ENCODE measurements around the gene TACC2.

Gene TACC2

DNA sequence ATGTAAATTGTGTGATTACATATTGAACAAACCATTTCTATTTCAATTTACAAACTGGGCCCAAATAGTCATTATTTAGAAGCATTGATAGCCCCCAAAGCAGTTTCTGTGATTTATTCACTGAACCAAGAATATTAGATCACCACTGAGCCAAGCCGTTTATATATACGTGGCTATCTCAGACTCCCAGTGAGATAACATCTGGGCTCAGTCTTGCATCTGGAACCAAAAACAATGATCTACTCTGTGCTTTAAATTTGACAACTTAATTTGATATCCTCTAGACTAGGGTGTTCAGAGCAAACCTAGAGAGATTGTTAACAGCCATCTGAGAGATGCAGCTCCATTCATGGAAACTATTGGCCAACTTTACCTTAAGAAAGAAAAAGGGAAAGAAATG lies 240.7 kb downstream of the TACC2 start:
- Histone ChIP-seq H3K9ac (ENCODE audit: low read length) (no peak overlapping the region), H3K27me3 (ENCODE audit: control insufficient read depth, insufficient read depth, low read length) (no peaks in the 10 kb centered on the region), H3K9me3 (ENCODE audit: control insufficient read depth, low read length) (no peaks in the 10 kb centered on the region), H3K4me3 (ENCODE audit: low read length) (no peak overlapping the region), H3K4me1 (ENCODE audit: control insufficient read depth, insufficient read depth, low read length) (no peaks in the 10 kb centered on the region), H3K36me3 (ENCODE audit: control insufficient read depth, insufficient read depth, low read length) (peaks cover 9% of the 10 kb centered on the region)

DNA sequence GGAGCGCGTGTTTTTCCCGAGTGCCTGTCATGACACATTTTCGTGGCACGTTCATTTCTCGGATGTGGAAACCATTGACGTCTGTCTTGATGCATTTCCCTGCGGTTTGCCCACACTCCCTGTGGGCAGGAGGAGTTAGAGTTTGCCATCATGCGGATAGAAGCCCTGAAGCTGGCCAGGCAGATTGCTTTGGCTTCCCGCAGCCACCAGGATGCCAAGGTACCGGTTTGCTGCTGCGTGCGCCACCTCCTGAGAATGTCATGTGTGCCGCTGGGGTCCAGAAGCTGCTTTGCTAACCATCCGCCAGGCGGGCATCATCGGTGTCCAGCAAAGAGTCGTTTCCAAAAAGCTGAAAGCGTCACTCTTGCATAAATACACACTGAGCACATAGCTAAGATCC lies 241.3 kb downstream of the TACC2 start:
- Histone ChIP-seq H3K9me3 (ENCODE audit: control insufficient read depth, low read length) (no peaks in the 10 kb centered on the region), H3K9ac (ENCODE audit: low read length) (no peak overlapping the region), H3K4me1 (ENCODE audit: control insufficient read depth, insufficient read depth, low read length) (no peaks in the 10 kb centered on the region), H3K36me3 (ENCODE audit: control insufficient read depth, insufficient read depth, low read length) (peaks cover 7% of the 10 kb centered on the region), H3K27me3 (ENCODE audit: control insufficient read depth, insufficient read depth, low read length) (no peaks in the 10 kb centered on the region), H3K4me3 (ENCODE audit: low read length) (no peak overlapping the region)

DNA sequence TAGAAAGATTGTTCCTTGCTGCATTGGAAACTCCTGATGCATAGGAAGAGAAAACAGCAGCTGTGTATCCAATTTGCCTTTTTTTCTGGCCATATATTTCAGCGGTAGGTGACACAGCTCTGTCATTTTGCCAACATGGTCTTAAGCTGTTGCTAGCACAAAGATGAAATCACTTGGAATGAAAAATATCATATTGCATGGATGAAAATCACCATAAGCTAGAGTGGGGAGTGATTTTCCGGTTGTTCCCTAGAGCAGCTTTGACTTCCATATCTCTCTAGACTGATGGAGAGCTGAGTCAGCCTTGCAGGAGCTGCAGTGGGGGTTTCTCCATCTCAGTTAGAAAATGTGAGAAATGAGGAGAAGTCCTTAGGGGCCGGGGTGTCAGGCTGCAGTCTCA lies 243.8 kb downstream of the TACC2 start:
- H3K9ac ChIP-seq (ENCODE audit: low read length): no peak overlapping the region
- H3K27me3 ChIP-seq (ENCODE audit: control insufficient read depth, insufficient read depth, low read length): no peaks in the 10 kb centered on the region
- H3K4me3 ChIP-seq (ENCODE audit: low read length): no peak overlapping the region
- no peaks in the 10 kb centered on the region for H3K9me3 ChIP-seq (ENCODE audit: control insufficient read depth, low read length)
- peaks cover 9% of the 10 kb centered on the region for H3K36me3 ChIP-seq (ENCODE audit: control insufficient read depth, insufficient read depth, low read length)
- no peaks in the 10 kb centered on the region for H3K4me1 ChIP-seq (ENCODE audit: control insufficient read depth, insufficient read depth, low read length)

DNA sequence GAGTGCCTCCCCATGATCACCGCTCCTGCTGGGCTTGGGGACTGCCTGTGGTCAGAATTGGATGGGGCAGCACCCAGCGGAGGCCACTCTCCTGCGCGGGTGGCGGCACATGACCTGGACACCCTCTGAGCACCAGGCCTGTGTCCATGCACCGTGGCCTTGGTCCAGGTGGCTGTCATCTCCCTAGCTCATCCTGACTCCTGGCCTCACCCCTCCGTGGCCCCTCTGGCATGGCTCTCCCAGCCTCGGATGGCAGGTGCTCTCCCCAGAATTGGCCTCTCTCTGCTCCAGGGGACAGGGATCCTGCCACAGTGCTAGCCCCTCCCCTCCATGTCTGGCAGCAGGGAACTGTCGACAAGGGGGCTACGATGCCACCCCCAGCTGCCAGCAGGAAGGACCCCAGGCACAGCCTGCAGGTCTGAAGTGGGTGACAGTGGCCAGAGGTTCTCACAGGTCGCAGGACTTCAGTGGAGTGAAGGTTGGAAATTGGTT lies 244.9 kb downstream of the TACC2 start:
- peaks cover 5% of the 10 kb centered on the region for H3K36me3 ChIP-seq (ENCODE audit: control insufficient read depth, insufficient read depth, low read length)
- H3K4me1 ChIP-seq (ENCODE audit: control insufficient read depth, insufficient read depth, low read length): no peaks in the 10 kb centered on the region
- H3K9ac ChIP-seq (ENCODE audit: low read length): no peak overlapping the region
- H3K9me3 ChIP-seq (ENCODE audit: control insufficient read depth, low read length): no peaks in the 10 kb centered on the region
- no peak overlapping the region for H3K4me3 ChIP-seq (ENCODE audit: low read length)
- no peaks in the 10 kb centered on the region for H3K27me3 ChIP-seq (ENCODE audit: control insufficient read depth, insufficient read depth, low read length)

DNA sequence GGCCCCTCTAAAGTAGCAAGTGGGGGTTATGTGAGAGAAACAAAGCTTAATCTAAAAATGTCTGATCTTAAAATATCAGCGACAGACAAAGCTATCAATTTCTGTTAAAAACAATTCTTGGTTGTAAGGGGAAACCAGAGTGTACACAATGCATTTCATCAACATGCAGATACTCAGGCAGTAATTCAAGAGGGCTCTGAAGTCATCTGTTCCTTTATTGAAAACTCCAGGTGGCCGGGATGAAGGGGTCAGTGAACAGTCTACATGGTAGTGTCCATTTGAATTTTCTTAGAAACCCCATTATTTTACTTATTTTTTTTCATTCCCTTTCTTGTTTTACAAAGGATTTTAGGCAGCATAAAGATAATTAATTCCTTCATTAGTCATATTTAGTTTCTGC lies 245.5 kb downstream of the TACC2 start:
- no peaks in the 10 kb centered on the region for H3K27me3 ChIP-seq (ENCODE audit: control insufficient read depth, insufficient read depth, low read length)
- H3K9ac ChIP-seq (ENCODE audit: low read length): no peak overlapping the region
- peaks cover 5% of the 10 kb centered on the region for H3K36me3 ChIP-seq (ENCODE audit: control insufficient read depth, insufficient read depth, low read length)
- no peak overlapping the region for H3K4me3 ChIP-seq (ENCODE audit: low read length)
- no peaks in the 10 kb centered on the region for H3K4me1 ChIP-seq (ENCODE audit: control insufficient read depth, insufficient read depth, low read length)
- no peaks in the 10 kb centered on the region for H3K9me3 ChIP-seq (ENCODE audit: control insufficient read depth, low read length)

DNA sequence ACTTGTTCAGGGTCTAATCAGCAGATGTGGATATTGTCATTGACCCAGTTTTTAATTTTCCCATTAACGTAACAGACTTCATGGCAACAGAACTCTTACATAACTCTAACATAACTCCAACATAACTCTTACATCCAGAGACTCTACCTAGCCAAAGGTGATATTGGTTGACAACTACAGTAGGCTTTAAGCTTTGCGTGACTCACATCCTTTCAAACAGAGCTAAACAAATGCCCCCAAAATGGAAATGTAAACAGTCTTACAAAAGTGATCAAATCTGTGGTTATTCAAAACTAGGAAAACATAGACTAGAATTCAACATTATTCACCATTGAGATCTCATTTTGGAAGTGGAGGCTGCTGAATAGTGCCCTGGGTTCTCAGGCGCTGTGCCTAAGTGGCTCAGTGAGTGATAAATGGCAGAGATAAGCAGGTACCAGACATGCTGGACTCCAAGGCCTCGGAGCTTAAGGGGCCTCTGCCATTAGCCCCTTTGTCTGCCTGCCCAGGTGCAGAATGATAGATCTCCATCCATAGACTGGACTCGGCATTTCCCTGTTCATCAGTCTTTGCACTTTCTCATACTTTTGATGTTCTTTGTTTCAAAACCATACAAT lies 247.8 kb downstream of the TACC2 start:
- H3K27me3 ChIP-seq (ENCODE audit: control insufficient read depth, insufficient read depth, low read length): no peaks in the 10 kb centered on the region
- no peak overlapping the region for H3K4me3 ChIP-seq (ENCODE audit: low read length)
- no peaks in the 10 kb centered on the region for H3K4me1 ChIP-seq (ENCODE audit: control insufficient read depth, insufficient read depth, low read length)
- H3K36me3 ChIP-seq (ENCODE audit: control insufficient read depth, insufficient read depth, low read length): peaks cover 5% of the 10 kb centered on the region
- no peak overlapping the region for H3K9ac ChIP-seq (ENCODE audit: low read length)
- H3K9me3 ChIP-seq (ENCODE audit: control insufficient read depth, low read length): no peaks in the 10 kb centered on the region

DNA sequence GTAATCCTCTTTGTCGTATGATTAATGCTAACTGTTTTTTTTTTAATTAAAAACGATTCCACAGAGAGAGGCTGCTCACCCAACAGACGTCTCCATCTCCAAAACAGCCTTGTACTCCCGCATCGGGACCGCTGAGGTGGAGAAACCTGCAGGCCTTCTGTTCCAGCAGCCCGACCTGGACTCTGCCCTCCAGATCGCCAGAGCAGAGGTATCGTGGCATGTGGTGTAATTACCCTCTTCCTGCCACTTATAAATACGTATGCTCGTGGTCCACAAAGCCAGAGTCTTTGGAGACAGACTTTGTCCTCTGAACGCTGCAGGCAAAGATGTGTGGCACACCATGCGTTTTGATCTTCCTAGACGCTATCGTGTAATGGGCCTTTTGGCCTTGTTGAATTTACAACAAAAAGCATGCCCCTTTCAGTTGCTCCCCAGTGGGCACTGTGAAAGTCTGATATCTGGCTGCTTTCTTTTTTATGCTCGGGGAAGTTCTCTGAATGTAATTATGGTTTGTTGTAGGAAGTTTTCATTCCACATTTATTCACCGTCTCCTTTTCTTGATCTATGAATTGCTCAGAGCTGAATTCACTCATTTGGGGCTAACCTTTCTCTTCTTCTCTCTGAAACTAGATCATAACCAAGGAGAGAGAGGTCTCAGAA lies 248.5 kb downstream of the TACC2 start:
- H3K36me3 ChIP-seq (ENCODE audit: control insufficient read depth, insufficient read depth, low read length): peaks cover 5% of the 10 kb centered on the region
- no peaks in the 10 kb centered on the region for H3K27me3 ChIP-seq (ENCODE audit: control insufficient read depth, insufficient read depth, low read length)
- no peak overlapping the region for H3K9ac ChIP-seq (ENCODE audit: low read length)
- no peak overlapping the region for H3K4me3 ChIP-seq (ENCODE audit: low read length)
- no peaks in the 10 kb centered on the region for H3K4me1 ChIP-seq (ENCODE audit: control insufficient read depth, insufficient read depth, low read length)
- H3K9me3 ChIP-seq (ENCODE audit: control insufficient read depth, low read length): no peaks in the 10 kb centered on the region

DNA sequence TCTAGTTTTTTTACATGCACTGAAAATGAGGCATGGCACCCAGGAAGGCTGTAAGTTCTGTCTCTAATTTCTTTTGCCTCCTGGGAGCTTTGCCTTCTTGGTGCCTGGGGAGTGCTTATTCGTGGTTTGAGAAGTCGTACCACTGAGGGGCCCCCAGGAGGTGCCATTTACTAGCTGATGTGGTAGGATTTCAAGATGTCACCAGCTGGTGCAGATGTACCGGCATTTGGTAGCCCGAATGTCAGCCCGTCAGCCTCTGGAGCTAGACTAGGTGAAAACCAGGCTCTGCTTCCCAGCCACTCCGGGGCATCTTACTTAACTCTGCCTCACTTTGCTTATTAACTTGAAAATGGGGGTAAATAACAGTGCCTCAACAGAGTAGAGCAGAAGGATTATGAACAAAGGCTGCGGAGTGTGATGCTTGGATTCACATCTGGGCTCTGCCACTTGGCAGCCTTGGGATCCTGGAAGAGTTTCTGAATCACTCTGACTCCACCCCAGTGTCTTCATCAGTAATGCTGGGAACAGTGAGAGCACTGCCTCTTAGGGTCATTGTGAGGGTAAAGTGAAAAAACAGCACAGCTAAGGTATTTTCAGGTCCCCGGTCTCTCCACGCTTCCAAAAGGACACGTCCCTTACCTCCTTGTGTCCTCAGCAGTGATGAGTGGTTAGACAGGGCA lies 250.8 kb downstream of the TACC2 start:
- H3K4me3 ChIP-seq (ENCODE audit: low read length): no peak overlapping the region
- H3K27me3 ChIP-seq (ENCODE audit: control insufficient read depth, insufficient read depth, low read length): no peaks in the 10 kb centered on the region
- H3K9me3 ChIP-seq (ENCODE audit: control insufficient read depth, low read length): no peaks in the 10 kb centered on the region
- H3K4me1 ChIP-seq (ENCODE audit: control insufficient read depth, insufficient read depth, low read length): no peaks in the 10 kb centered on the region
- H3K9ac ChIP-seq (ENCODE audit: low read length): no peak overlapping the region
- H3K36me3 ChIP-seq (ENCODE audit: control insufficient read depth, insufficient read depth, low read length): peaks cover 5% of the 10 kb centered on the region

DNA sequence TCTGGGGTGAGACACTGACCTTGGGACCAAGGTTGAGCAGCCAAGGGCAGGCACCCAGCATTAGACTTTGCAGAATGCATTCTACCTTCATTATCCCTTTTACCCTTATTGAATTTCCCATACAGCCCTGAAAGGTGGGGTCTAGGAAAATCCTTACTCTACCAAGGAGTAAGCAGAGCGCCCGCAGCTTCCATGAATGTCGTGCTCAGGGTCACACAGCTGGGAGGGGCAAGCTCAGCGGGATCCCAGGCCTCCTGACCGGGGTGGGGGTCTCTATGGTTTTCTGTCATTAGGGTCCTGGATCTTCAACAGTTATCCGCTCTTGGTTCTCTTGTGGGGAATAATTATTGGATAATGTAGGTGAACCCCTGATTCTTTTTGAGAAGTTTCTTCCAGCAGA lies 251.4 kb downstream of the TACC2 start:
- Histone ChIP-seq H3K36me3 (ENCODE audit: control insufficient read depth, insufficient read depth, low read length) (peaks cover 5% of the 10 kb centered on the region), H3K4me3 (ENCODE audit: low read length) (no peak overlapping the region), H3K27me3 (ENCODE audit: control insufficient read depth, insufficient read depth, low read length) (no peaks in the 10 kb centered on the region), H3K4me1 (ENCODE audit: control insufficient read depth, insufficient read depth, low read length) (no peaks in the 10 kb centered on the region), H3K9ac (ENCODE audit: low read length) (no peak overlapping the region), H3K9me3 (ENCODE audit: control insufficient read depth, low read length) (no peaks in the 10 kb centered on the region)

DNA sequence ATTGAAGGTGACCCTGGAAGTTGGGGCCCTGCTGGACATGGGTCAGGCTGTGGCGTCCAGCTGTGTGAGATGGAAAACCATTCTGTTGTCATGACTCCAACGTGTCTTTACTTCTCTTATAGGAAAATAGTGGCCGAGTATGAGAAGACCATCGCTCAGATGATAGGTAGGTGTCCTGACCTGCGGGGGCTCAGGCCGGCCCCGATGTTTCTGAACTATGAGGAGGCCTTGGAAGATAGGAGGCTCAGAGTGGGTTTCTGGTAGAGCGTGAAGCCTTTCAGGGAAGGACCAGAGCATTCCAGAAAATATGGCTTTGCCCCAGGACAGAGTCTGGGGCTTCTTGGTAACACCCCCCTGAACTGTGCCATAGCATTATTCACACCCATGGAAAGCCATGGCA lies 252.9 kb downstream of the TACC2 start:
- no peaks in the 10 kb centered on the region for H3K27me3 ChIP-seq (ENCODE audit: control insufficient read depth, insufficient read depth, low read length)
- H3K36me3 ChIP-seq (ENCODE audit: control insufficient read depth, insufficient read depth, low read length): no peaks in the 10 kb centered on the region
- no peaks in the 10 kb centered on the region for H3K4me1 ChIP-seq (ENCODE audit: control insufficient read depth, insufficient read depth, low read length)
- no peaks in the 10 kb centered on the region for H3K9me3 ChIP-seq (ENCODE audit: control insufficient read depth, low read length)
- no peak overlapping the region for H3K4me3 ChIP-seq (ENCODE audit: low read length)
- H3K9ac ChIP-seq (ENCODE audit: low read length): no peak overlapping the region

DNA sequence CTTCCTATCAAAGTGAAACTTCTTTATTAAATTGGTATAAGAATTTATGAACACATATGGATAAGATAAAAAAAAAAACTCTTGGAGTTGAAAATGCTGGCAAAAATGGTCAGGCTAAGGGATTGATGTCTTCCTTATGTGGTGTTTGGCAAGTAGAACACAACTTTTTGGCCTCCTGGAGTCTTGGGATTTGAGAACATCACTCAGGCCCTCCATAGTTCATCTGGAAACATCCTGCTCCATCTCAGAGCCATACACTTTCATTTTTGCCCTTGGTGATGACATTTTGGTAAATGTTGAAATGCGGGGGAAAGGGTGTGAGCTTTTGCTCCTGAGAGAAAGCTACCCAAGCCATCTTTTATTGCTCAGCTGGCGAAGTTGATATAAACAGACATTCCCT lies 254.6 kb downstream of the TACC2 start:
- Histone ChIP-seq H3K9me3 (ENCODE audit: control insufficient read depth, low read length) (no peaks in the 10 kb centered on the region), H3K36me3 (ENCODE audit: control insufficient read depth, insufficient read depth, low read length) (no peaks in the 10 kb centered on the region), H3K4me3 (ENCODE audit: low read length) (no peak overlapping the region), H3K4me1 (ENCODE audit: control insufficient read depth, insufficient read depth, low read length) (no peaks in the 10 kb centered on the region), H3K27me3 (ENCODE audit: control insufficient read depth, insufficient read depth, low read length) (no peaks in the 10 kb centered on the region), H3K9ac (ENCODE audit: low read length) (no peak overlapping the region)

Measured in mucosa of stomach (tissue), 1 donor.